K562 (cell line): ENCODE data around the gene SEMA6C. TPM values are rescaled to one million over a fixed set of nuclear protein-coding genes. Genes with fewer than 3 reads are reported as not detected.

Experiments
- ARID1B ChIP-seq: fragments of 450-650 bp; IDR thresholded peaks from 2 replicates; pipeline ENCODE4 v1.6.1; 2016; ENCODE audit warnings: antibody characterized with exemption, mild to moderate bottlenecking, inconsistent platforms
- BRD4 ChIP-seq: fragments of 200-600 bp; sonication (generic); IDR thresholded peaks from 2 replicates; pipeline ENCODE4 v1.6.1; 2017; ENCODE audit warnings: inconsistent platforms
- CBFA2T2 ChIP-seq: fragments of 450-650 bp; conservative IDR thresholded peaks from 2 replicates; pipeline ENCODE4 v1.6.1; 2017; ENCODE audit warnings: mild to moderate bottlenecking
- EGR1 ChIP-seq: fragments of 450-650 bp; conservative IDR thresholded peaks from 2 replicates; pipeline ENCODE4 v1.6.1; 2017; ENCODE audit warnings: mild to moderate bottlenecking
- ETV5 ChIP-seq: sonication (generic); formaldehyde crosslinking; IDR thresholded peaks from 2 replicates; pipeline ENCODE4 v1.4.0; 2020; ENCODE audit warnings: low read depth, mild to moderate bottlenecking, missing genetic modification reagents
- GTF2B ChIP-seq: IDR thresholded peaks from 2 replicates; pipeline ENCODE4 v1.6.1; 2011; ENCODE audit not compliant: insufficient read length; ENCODE audit errors: extremely low read depth
- HDGF ChIP-seq: fragments of 450-650 bp; IDR thresholded peaks from 2 replicates; pipeline ENCODE4 v1.6.1; 2016
- HIVEP1 ChIP-seq: fragments of 250-450 bp; sonication (Bioruptor Pico); IDR thresholded peaks from 2 replicates; pipeline ENCODE4 v1.4.0; 2020; ENCODE audit warnings: mild to moderate bottlenecking
- KHSRP ChIP-seq: fragments of 450-650 bp; IDR thresholded peaks from 2 replicates; pipeline ENCODE4 v1.6.1; 2017
- LEF1 ChIP-seq: fragments of 450-650 bp; IDR thresholded peaks from 2 replicates; pipeline ENCODE4 v1.6.1; 2016; ENCODE audit warnings: mild to moderate bottlenecking
- MCM7 ChIP-seq, 2 experiments: fragments of 450-650 bp; IDR thresholded peaks; 2 replicates each; pipeline ENCODE4 v1.6.1; 2016 to 2018
- NR1H2 ChIP-seq: sonication (generic); formaldehyde crosslinking; IDR thresholded peaks from 2 replicates; pipeline ENCODE4 v1.4.0; 2020; ENCODE audit warnings: mild to moderate bottlenecking, missing genetic modification reagents
- RBBP5 ChIP-seq: fragments of 200-600 bp; sonication (generic); IDR thresholded peaks from 2 replicates; pipeline ENCODE4 v1.6.1; 2012; ENCODE audit warnings: borderline replicate concordance, mild to moderate bottlenecking, low read length, control low read depth, inconsistent platforms; ENCODE audit not compliant: insufficient read depth, poor library complexity, severe bottlenecking
- STAT6 ChIP-seq: sonication (generic); formaldehyde crosslinking; IDR thresholded peaks from 2 replicates; pipeline ENCODE4 v1.8.1; 2023; ENCODE audit warnings: mild to moderate bottlenecking, missing genetic modification reagents
- TCF3 ChIP-seq: sonication (generic); formaldehyde crosslinking; IDR thresholded peaks from 2 replicates; pipeline ENCODE4 v1.4.0; 2020; ENCODE audit warnings: mild to moderate bottlenecking, missing genetic modification reagents
- ZBTB26 ChIP-seq: fragments of 450-650 bp; formaldehyde crosslinking; IDR thresholded peaks from 2 replicates; pipeline ENCODE4 v1.4.0; 2022; ENCODE audit warnings: missing genetic modification characterization
- ZNF395 ChIP-seq: fragments of 200-800 bp; sonication (Bioruptor generic); IDR thresholded peaks from 2 replicates; pipeline ENCODE4 v1.6.1; 2017; ENCODE audit warnings: missing genetic modification characterization, missing compliant biosample characterization
- ZNF740 ChIP-seq, 3 experiments: fragments of 200-800 bp in 1 of 3; sonication (Bioruptor generic) in 1 of 3; sonication (generic) in 1 of 3; formaldehyde crosslinking in 1 of 3; IDR thresholded peaks; 2 replicates each; pipeline versions ENCODE4 v1.6.1 to v1.8.0; 2016 to 2022; ENCODE audit warnings: mild to moderate bottlenecking in 2 of 3, missing compliant biosample characterization in 2 of 3, missing genetic modification characterization in 2 of 3, missing genetic modification reagents in 1 of 3
- polyA plus RNA-seq, 8 experiments: library from polyadenylated mRNA; depleted of rRNA in 4 of 8; stranded (reverse) in 5 of 8; unstranded in 3 of 8; fragments of >200 nt; fragmentation: Nextera tagmentation in 2 of 8; fragmentation: Illumina TruSeq in 1 of 8; extraction: Ambion mirVana in 2 of 8; extraction: Trizol in 1 of 8; gene quantifications; 2 replicates each; pipeline versions ENCODE4 v1.2.1 to v1.2.3, GENCODE V29; 2011 to 2014; ENCODE audit warnings: inconsistent platforms in 1 of 8, missing spikeins in 1 of 8
- total RNA-seq, 7 experiments: library from RNA; depleted of rRNA in 6 of 7; stranded (reverse); fragments of >200 nt in 6 of 7; fragmentation: Illumina TruSeq in 2 of 7; extraction: Trizol in 2 of 7; gene quantifications; 2 replicates each; pipeline versions ENCODE4 v1.2.1 to v1.2.3, GENCODE V29; 2011 to 2021; ENCODE audit warnings: low replicate concordance in 1 of 7

Gene SEMA6C
- total and polyA plus RNA-seq, 9 of the 15 experiments (the other 6 are each of a cell fraction or from before 2014, with no cell fraction given), result 0.03 to 4.6 (median 0.95) TPM

GRCh38 chr1:151189637-151190445 lies 43.4 kb upstream of the SEMA6C start, which contains the start of gene VPS72 (continued):
- TF ChIP-seq NR1H2 (CRISPR knock-in tag) (no peak), HIVEP1 (CRISPR knock-in tag) (no peak), LEF1 (no peak), HDGF (no peak), ZNF740 (CRISPR knock-in tag; IDR thresholded peaks at IDR 0.05) (0 out of 2 replicates have a peak, but pooled peaks have one; percentile 25), ZNF740 (tag; IDR thresholded peaks at IDR 0.05) (no peak), ZBTB26 (CRISPR knock-in tag) (no peak), ZNF395 (peak; percentile 69), KHSRP (no peak), MCM7 (IDR thresholded peaks at IDR 0.05) (no peak), GTF2B (peak; percentile 66), STAT6 (no peak), ETV5 (peak; percentile 85), BRD4 (no peak), EGR1 (no peak), RBBP5 (peak; percentile 84), TCF3 (CRISPR knock-in tag) (no peak), CBFA2T2 (no peak), ARID1B (no peak; the same call in 1 of the 2 replicates)
